ENCODE measurements around the gene TCERG1L.

The TCERG1L gene

GRCh38 chr10:131124945-131125344 is 186.6 kb downstream of the TCERG1L start:
- no peak for DNase-seq (ENCODE audit: low spot score)

- no peak for DNase-seq (ENCODE audit: low spot score)
These were observed 188.0 kb downstream of the TCERG1L start for GRCh38 chr10:131123496-131123895.

- no peak for DNase-seq (ENCODE audit: low spot score)
These were observed 189.9 kb downstream of the TCERG1L start for GRCh38 chr10:131121511-131122035.

DNA sequence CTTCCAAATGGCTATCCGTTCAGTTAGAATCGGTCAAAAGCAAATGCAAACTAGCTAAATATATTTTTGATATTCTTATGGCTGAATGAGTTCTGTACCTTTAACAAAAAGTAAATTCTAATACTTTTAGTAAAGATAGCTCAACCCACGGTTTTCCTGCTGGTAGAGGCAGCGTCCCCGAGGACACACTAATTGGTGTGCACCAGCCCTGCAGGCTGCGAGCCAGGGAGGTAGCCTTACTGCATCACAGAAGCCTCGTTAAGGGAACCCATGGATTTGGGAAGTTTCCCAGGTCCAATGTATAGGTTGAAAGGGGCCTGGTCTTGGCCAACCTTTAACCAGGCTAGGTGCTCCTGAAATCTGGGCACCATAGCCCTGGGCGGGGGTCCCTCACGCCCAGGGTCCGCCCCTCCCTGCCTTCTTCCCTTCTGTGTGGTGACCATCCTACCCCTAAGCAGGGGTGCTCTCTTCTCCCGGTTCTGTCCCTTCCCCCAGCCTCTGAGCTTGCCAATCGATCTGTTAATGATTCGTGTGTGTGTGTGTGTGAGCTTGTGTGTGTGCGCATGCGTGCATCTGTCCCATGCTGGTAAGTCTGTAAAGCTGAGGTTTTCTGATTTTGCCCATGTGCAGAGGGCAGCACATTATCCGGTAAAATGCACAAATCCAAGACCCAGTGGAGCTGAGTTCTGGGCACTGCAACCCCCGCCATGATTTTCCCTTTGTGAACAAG is 191.7 kb downstream of the TCERG1L start:
- no peak for DNase-seq (ENCODE audit: low spot score)

GRCh38 chr10:131117416-131118212 is 193.9 kb downstream of the TCERG1L start:
- DNase-seq (ENCODE audit: low spot score) = no peak

DNA sequence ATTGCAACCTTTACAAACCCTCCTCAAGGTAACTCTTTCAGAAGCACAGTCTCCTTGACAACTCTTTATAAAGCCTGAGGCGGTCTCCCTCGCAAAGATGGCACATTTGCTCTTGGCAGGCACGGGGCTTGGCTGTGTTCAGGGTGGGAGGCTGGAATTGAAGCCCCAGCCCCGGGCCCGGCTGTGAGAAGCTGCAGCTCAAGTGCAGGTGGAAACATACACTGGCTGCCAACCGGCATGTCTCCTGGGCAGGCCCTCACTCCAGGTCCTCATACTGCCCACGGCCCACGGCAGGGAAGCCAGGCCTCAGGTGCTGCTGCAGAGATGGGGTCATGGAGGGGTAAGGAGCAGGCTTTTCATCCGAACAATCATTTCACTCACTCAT is 194.5 kb downstream of the TCERG1L start:
- DNase-seq (ENCODE audit: low spot score) = no peak

DNA sequence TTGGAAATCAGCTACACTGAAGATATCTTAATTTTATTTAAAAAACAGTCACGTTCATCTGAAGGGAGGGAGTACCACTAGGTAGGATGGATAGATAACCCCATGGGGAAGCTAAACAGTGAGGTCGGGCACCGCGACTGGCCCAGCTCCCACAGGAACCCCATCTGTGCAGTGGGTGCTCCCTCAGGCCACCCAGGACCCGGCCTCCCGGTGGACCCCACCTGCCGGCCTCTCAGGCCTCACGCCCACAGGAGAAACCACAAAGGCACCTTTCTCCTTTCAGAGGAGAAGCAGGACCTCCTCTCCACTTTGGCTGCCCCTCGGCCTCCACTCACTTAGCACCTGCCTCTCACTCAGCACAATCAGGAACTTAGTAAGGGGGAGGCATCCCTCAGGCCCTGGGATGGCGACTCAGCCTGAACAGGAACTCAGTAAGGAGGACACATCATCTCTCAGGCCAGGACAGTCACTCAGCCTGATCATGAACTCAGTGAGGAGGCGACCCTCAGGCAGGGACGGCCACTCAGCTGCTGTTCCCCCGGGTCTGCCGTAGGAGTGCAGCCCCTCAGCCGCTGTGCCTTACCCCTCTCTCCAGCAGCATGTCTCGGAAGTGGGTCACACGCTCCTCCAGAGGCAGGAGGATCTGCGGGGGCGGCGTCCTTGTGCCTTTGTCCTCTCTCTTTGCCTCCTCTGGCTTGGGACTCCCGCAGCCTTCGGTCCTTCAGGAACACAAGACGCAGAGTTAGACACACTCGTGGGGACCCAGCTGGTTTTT is 195.1 kb downstream of the TCERG1L start:
- DNase-seq (ENCODE audit: low spot score) = no peak

GRCh38 chr10:131115801-131116200 is 195.7 kb downstream of the TCERG1L start:
- DNase-seq (ENCODE audit: low spot score) = no peak

DNA sequence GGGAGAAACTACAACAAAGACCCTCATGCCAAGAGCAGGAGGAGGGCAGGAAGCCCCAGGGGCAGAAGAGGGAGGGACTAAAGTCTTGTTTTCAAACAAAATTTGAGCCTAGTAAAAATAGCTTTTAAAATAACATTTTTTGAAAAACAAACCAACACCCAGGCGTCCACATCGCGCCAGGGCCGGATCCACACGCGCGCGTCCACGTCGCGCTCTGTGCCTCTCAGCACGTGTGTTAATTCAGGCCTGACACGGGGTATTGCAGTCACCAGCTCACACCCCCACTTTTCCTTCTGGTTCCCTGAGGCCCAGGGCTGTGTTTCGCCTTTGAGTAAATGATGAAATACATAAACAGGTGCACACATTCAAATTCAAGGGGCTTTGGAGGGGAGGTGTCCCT is 196.2 kb downstream of the TCERG1L start:
- DNase-seq (ENCODE audit: low spot score) = no peak

DNA sequence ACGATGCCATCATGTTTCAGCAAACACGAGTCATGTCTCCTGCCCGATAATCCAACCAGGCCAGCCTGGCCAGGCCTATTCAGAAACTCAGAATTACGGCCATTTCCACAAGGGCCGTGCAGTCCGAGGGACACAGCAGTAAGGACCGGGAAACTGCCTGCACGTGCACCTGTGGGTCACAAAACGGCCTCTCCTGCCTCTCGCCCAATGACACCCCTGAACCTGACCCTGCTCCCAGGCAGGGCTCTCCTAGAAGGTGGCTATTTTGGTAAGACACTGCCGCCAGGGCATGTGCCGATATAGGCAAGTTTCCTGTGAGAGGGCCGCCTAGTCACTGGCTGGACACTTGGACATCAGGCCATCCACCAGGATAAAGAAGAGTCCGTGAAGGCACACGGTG is 196.7 kb downstream of the TCERG1L start:
- no peak for DNase-seq (ENCODE audit: low spot score)

DNA sequence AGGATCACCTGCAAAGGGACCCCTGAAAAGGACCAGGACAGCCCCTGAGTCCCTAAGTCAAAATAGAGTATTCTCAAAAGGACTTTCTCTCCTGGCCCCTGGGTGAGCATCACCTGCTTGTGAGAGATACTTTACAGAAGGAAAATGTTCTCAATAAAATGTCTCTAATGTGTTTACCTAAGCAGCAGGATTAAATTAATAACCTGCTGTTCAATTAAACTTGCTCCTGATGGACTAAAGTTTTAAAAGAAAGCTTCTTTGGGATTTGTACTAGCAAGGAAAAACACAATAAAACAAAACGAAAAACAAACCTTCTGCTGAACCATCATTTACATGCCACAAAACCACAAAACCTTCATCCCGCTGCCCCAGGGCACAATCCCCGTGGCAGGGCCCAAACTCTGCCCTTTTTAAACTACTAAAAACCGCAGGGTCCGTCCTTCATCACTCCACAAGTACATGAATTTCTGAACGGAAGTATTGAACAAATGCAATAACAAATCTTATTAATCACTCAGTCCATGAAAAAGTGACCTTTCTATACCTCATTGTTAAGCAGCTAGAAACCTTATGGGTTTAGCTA is 197.7 kb downstream of the TCERG1L start:
- DNase-seq (ENCODE audit: low spot score) = no peak

- DNase-seq (ENCODE audit: low spot score) = no peak
These were observed 198.4 kb downstream of the TCERG1L start for GRCh38 chr10:131113165-131113564.

DNA sequence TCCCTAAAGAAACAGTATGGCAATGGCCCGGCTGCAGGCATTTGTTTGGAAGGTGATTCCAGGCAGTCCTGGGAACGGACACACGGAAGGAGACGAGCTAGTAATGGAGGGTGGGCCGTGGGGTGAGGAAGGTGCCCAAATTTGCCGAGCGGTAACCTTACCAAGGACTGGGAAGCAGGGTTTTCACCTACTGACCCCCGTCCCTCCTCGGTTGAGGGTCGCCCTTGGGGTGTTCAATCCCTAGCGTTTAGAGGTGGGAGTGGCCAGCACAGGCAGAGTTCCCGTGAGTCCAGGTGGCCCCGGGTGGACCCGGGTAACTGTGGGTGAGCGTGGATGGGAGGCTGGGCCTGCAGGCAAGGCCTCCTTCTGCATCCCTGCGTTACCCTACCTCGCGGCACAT is 198.8 kb downstream of the TCERG1L start:
- DNase-seq (ENCODE audit: low spot score) = no peak

- no peak for DNase-seq (ENCODE audit: low spot score)
These were observed 199.9 kb downstream of the TCERG1L start for GRCh38 chr10:131111471-131112080.

- DNase-seq (ENCODE audit: low spot score) = no peak
These were observed 200.5 kb downstream of the TCERG1L start for GRCh38 chr10:131111007-131111406.

DNA sequence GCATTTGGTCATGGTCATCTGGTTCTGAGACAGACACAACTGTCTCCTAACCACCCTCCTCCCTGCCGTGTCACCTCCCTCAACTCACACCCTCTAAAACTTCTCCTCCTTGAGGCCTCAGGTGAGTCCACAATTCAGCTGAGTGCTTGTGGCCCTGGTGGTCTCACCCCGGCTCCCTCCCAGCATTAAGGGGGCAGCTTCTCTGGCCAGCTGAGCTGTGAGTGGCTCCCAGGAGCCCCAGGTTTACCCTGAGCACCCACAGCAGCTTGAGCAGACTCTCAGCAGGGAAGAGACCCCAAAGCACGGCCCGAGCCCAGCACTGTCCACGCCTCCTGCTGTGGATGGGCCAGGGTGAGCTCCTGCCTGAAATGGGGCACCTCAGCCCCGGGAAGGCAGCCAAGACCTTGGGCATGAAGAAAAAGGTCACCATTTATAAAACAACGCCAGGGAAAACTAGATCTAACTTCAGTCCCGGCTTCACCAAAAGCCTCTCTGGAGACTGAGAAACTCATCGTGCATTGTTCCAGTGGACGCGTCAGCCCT is 201.2 kb downstream of the TCERG1L start:
- DNase-seq (ENCODE audit: low spot score) = no peak

DNA sequence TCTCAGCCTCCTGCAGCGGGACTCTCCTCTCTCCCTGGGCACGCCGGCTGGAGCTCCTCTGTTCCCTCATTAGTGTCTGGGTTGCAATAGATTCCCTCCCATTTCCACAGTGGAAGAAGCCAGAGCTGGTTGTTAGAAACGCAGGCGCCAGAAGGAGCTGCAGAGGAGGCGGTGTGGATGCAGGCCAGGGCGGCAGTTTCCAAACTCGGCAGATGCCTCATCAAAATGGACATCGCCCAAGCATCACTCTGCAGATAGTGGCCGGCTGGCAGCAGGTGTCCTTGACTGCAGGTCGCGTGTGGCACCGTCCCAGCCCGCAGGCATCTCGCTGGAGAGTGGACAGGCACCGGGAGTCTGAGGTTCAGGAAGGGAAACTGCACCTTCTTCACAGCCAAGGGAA is 201.8 kb downstream of the TCERG1L start:
- DNase-seq (ENCODE audit: low spot score) = no peak

DNA sequence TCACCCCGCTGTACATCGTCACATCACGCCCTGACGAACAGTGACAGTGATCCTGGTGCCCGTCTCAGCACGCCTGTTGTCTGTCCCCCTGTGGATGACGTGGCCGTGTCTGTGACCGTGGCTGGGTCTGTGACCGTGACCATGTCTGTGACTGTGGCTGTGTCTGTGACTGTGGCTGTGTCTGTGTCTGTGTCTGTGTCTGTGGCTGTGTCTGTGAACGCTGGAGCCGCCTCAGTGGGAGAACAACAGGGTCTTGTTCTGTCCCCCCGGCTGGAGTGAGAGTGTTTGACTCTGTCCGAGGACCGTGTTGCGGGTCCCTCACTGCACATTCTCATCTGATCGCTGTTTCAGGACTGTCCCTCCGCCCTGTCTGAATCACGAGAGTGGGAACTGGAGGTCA is 202.2 kb downstream of the TCERG1L start:
- DNase-seq (ENCODE audit: low spot score) = no peak

DNA sequence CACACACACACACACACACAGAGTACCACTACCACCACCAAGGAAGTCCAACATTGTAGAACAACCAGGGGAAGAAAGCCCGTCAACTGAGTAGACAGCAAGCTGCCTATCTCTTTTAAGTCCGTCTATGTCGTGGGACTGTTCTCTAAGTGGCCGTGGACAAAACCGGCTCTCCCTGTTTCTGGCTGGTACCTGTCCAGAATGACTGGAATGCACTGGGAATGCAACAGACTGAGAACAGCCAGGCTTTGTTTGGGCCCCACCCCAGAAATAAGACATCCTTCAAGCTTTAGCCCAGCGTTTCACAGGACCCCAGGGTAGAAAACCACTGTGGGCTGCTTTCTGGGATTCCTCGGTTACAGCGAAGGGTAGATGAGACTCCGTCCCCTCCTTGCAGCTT is 203.6 kb downstream of the TCERG1L start:
- no peak for DNase-seq (ENCODE audit: low spot score)

GRCh38 chr10:131102676-131103075 is 208.8 kb downstream of the TCERG1L start:
- DNase-seq (ENCODE audit: low spot score) = no peak

DNA sequence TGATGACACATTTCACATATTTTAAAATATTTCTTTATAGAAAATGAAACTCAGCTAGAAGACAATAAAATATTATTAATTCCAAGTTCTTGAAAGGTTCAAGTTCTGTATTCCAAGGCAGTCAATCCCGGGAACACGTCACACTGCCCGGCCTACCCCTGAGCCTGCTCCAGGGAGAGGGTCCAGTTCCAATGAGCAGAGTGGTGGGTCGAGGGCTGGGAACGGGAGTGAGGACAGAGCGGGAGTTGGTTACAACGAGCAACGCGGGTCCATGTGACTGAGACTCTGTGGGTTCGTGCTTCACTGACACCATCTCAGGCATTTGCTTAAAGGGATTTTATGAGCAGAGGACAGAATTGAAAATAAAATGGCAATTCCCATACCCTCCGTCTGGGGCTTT is 209.4 kb downstream of the TCERG1L start:
- DNase-seq (ENCODE audit: low spot score) = no peak

Data from D341Med (cell line).